Measurements from ENCODE around the gene IYD.
A peak's percentile ranks its signal among the peaks of the same experiment; 100 is the strongest.

Gene IYD

DNA sequence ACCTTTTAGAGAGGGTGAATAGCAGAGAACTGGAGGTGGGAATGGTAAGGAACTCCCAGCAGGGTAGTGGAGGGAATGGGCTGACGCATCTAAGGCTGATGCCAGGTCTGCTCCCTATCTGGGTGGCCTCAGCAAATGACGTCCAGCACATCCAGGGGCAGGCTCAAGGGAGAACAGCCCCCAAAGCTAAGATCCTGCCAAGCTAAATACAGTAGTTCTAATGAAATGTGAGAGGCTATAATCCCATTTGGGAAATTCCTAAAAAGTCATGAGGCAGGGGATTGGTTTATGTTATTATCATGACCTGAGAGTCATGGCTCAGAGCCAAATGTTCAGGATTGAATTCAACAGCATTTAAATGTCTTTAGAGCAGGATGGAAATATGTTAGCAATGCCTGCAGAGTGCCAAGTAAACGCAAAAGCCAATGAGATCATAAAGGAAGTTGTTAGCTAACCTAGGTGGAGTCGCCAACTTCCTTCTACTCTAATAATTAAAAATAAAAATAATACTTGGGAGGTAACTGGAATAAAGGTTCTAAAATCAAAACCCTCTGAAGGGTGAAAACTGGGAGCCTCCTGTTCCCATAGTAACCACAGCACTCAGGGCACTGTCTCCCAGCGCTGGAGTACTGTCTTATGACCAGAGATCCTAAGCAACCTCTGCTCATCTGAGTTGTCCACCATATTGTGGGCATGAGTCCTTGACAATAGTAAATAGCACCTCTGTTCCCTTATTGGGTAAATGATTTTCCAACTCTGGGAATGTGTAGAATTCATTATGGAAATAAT, 34.8 kb downstream of the IYD start (continued):
- TF ChIP-seq, protein P1, sequence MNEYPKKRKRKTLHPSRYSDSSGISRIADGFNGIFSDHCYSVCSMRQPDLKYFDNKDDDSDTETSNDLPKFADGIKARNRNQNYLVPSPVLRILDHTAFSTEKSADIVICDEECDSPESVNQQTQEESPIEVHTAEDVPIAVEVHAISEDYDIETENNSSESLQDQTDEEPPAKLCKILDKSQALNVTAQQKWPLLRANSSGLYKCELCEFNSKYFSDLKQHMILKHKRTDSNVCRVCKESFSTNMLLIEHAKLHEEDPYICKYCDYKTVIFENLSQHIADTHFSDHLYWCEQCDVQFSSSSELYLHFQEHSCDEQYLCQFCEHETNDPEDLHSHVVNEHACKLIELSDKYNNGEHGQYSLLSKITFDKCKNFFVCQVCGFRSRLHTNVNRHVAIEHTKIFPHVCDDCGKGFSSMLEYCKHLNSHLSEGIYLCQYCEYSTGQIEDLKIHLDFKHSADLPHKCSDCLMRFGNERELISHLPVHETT (tag by site-specific recombination; IDR thresholded peaks at IDR 0.05): peak; percentile 91; the same call in 1 of the 2 replicates
- TF ChIP-seq, protein P2, sequence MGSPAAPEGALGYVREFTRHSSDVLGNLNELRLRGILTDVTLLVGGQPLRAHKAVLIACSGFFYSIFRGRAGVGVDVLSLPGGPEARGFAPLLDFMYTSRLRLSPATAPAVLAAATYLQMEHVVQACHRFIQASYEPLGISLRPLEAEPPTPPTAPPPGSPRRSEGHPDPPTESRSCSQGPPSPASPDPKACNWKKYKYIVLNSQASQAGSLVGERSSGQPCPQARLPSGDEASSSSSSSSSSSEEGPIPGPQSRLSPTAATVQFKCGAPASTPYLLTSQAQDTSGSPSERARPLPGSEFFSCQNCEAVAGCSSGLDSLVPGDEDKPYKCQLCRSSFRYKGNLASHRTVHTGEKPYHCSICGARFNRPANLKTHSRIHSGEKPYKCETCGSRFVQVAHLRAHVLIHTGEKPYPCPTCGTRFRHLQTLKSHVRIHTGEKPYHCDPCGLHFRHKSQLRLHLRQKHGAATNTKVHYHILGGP (tag by site-specific recombination; IDR thresholded peaks at IDR 0.05): peak; percentile 99
- TF ChIP-seq ZNF184 (tag by site-specific recombination; IDR thresholded peaks at IDR 0.05) (peak; percentile 90), ZNF366 (tag by site-specific recombination; conservative IDR thresholded peaks at IDR 0.05) (peak; percentile 88), ZBTB48 (tag by site-specific recombination; IDR thresholded peaks at IDR 0.05) (peak; percentile 80), ZEB2 (tag by site-specific recombination; IDR thresholded peaks at IDR 0.05) (peak; percentile 98), ZFP69B (tag by site-specific recombination; IDR thresholded peaks at IDR 0.05) (peak; percentile 55; the same call in 1 of the 2 replicates), ZBTB1 (tag by site-specific recombination; IDR thresholded peaks at IDR 0.05) (peak; percentile 53; the same call in 1 of the 2 replicates), ZSCAN30 (tag by site-specific recombination; IDR thresholded peaks at IDR 0.05) (peak; percentile 84; the same call in 1 of the 2 replicates), ZNF501 (tag by site-specific recombination; IDR thresholded peaks at IDR 0.05) (peak; percentile 58; the same call in 1 of the 2 replicates), KLF8 (tag by site-specific recombination; IDR thresholded peaks at IDR 0.05) (peak; percentile 66), ZNF138 (tag by site-specific recombination; IDR thresholded peaks at IDR 0.05; ENCODE audit: borderline replicate concordance) (no peak), ZNF529 (tag by site-specific recombination; IDR thresholded peaks at IDR 0.05; ENCODE audit: insufficient replicate concordance) (peak; percentile 13), ZNF677 (tag by site-specific recombination; IDR thresholded peaks at IDR 0.05) (no peak), ZNF660 (tag by site-specific recombination; IDR thresholded peaks at IDR 0.05) (peak; percentile 84), ZNF423 (tag by site-specific recombination; IDR thresholded peaks at IDR 0.05) (peak; percentile 33; the same call in 1 of the 2 replicates), ZNF629 (tag by site-specific recombination; IDR thresholded peaks at IDR 0.05) (peak; percentile 97), ZNF596 (tag by site-specific recombination; IDR thresholded peaks at IDR 0.05) (no peak), ZNF514 (tag by site-specific recombination; IDR thresholded peaks at IDR 0.05) (no peak), GLI2 (tag by site-specific recombination; IDR thresholded peaks at IDR 0.05; ENCODE audit: borderline replicate concordance, low read depth) (peak; percentile 91; the same call in 1 of the 2 replicates), FEZF1 (tag by site-specific recombination; IDR thresholded peaks at IDR 0.05) (peak; percentile 90)
- TF ChIP-seq, protein P3, sequence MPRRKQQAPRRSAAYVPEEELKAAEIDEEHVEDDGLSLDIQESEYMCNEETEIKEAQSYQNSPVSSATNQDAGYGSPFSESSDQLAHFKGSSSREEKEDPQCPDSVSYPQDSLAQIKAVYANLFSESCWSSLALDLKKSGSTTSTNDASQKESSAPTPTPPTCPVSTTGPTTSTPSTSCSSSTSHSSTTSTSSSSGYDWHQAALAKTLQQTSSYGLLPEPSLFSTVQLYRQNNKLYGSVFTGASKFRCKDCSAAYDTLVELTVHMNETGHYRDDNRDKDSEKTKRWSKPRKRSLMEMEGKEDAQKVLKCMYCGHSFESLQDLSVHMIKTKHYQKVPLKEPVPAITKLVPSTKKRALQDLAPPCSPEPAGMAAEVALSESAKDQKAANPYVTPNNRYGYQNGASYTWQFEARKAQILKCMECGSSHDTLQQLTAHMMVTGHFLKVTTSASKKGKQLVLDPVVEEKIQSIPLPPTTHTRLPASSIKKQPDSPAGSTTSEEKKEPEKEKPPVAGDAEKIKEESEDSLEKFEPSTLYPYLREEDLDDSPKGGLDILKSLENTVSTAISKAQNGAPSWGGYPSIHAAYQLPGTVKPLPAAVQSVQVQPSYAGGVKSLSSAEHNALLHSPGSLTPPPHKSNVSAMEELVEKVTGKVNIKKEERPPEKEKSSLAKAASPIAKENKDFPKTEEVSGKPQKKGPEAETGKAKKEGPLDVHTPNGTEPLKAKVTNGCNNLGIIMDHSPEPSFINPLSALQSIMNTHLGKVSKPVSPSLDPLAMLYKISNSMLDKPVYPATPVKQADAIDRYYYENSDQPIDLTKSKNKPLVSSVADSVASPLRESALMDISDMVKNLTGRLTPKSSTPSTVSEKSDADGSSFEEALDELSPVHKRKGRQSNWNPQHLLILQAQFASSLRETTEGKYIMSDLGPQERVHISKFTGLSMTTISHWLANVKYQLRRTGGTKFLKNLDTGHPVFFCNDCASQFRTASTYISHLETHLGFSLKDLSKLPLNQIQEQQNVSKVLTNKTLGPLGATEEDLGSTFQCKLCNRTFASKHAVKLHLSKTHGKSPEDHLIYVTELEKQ (tag by site-specific recombination; IDR thresholded peaks at IDR 0.05; ENCODE audit: borderline replicate concordance): peak; percentile 93
- TF ChIP-seq, protein P4, sequence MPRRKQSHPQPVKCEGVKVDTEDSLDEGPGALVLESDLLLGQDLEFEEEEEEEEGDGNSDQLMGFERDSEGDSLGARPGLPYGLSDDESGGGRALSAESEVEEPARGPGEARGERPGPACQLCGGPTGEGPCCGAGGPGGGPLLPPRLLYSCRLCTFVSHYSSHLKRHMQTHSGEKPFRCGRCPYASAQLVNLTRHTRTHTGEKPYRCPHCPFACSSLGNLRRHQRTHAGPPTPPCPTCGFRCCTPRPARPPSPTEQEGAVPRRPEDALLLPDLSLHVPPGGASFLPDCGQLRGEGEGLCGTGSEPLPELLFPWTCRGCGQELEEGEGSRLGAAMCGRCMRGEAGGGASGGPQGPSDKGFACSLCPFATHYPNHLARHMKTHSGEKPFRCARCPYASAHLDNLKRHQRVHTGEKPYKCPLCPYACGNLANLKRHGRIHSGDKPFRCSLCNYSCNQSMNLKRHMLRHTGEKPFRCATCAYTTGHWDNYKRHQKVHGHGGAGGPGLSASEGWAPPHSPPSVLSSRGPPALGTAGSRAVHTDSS (tag by site-specific recombination; IDR thresholded peaks at IDR 0.05): no peak
- TF ChIP-seq, protein P5, sequence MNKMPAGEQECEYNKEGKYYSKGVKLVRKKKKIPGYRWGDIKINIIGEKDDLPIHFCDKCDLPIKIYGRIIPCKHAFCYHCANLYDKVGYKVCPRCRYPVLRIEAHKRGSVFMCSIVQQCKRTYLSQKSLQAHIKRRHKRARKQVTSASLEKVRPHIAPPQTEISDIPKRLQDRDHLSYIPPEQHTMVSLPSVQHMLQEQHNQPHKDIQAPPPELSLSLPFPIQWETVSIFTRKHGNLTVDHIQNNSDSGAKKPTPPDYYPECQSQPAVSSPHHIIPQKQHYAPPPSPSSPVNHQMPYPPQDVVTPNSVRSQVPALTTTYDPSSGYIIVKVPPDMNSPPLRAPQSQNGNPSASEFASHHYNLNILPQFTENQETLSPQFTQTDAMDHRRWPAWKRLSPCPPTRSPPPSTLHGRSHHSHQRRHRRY (tag by site-specific recombination; IDR thresholded peaks at IDR 0.05): no peak
- TF ChIP-seq, protein P6, sequence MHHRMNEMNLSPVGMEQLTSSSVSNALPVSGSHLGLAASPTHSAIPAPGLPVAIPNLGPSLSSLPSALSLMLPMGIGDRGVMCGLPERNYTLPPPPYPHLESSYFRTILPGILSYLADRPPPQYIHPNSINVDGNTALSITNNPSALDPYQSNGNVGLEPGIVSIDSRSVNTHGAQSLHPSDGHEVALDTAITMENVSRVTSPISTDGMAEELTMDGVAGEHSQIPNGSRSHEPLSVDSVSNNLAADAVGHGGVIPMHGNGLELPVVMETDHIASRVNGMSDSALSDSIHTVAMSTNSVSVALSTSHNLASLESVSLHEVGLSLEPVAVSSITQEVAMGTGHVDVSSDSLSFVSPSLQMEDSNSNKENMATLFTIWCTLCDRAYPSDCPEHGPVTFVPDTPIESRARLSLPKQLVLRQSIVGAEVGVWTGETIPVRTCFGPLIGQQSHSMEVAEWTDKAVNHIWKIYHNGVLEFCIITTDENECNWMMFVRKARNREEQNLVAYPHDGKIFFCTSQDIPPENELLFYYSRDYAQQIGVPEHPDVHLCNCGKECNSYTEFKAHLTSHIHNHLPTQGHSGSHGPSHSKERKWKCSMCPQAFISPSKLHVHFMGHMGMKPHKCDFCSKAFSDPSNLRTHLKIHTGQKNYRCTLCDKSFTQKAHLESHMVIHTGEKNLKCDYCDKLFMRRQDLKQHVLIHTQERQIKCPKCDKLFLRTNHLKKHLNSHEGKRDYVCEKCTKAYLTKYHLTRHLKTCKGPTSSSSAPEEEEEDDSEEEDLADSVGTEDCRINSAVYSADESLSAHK (tag by site-specific recombination; IDR thresholded peaks at IDR 0.05): peak; percentile 86
- TF ChIP-seq, protein P7, sequence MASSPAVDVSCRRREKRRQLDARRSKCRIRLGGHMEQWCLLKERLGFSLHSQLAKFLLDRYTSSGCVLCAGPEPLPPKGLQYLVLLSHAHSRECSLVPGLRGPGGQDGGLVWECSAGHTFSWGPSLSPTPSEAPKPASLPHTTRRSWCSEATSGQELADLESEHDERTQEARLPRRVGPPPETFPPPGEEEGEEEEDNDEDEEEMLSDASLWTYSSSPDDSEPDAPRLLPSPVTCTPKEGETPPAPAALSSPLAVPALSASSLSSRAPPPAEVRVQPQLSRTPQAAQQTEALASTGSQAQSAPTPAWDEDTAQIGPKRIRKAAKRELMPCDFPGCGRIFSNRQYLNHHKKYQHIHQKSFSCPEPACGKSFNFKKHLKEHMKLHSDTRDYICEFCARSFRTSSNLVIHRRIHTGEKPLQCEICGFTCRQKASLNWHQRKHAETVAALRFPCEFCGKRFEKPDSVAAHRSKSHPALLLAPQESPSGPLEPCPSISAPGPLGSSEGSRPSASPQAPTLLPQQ (tag by site-specific recombination; IDR thresholded peaks at IDR 0.05): peak; percentile 73; the same call in 1 of the 2 replicates

Data from HEK293 (cell line).